DOHH2 (cell line): ENCODE measurements around the gene KIFBP.

Source experiments
- H3F3A ChIP-seq: fragments of 200-600 bp; sonication (generic), shearing (Covaris generic); 2 replicates; pipeline ENCODE4 v1.6.0; 2016; ENCODE audit warnings: antibody characterized with exemption, mild to moderate bottlenecking; ENCODE audit not compliant: control insufficient read depth, insufficient read depth
- H3K27ac ChIP-seq: fragments of 200-600 bp; sonication (generic); 2 replicates; pipeline ENCODE4 v1.5.1; 2014; ENCODE audit warnings: low read depth, mild to moderate bottlenecking, low read length, moderate library complexity
- H3K27me3 ChIP-seq: fragments of 200-600 bp; sonication (generic); 2 replicates; pipeline ENCODE4 v1.6.1; 2014; ENCODE audit warnings: mild to moderate bottlenecking, low read length, mixed read lengths; ENCODE audit not compliant: control insufficient read depth
- H3K36me3 ChIP-seq: fragments of 200-600 bp; sonication (generic); 2 replicates; pipeline ENCODE4 v1.6.1; 2014; ENCODE audit warnings: mild to moderate bottlenecking, low read length, moderate library complexity, mixed read lengths; ENCODE audit not compliant: control insufficient read depth
- H3K4me1 ChIP-seq: fragments of 200-600 bp; sonication (generic); 2 replicates; pipeline ENCODE4 v1.6.1; 2014; ENCODE audit warnings: mild to moderate bottlenecking, low read length, mixed read lengths; ENCODE audit not compliant: control insufficient read depth
- H3K4me2 ChIP-seq: fragments of 200-600 bp; sonication (generic); 2 replicates; pipeline ENCODE4 v1.6.0; 2014; ENCODE audit warnings: mild to moderate bottlenecking, low read length, moderate library complexity
- H3K4me3 ChIP-seq: fragments of 200-600 bp; sonication (generic); 2 replicates; pipeline ENCODE4 v1.5.1; 2014; ENCODE audit warnings: mild to moderate bottlenecking, low read length, mixed read lengths
- H3K79me2 ChIP-seq: fragments of 200-600 bp; sonication (generic); 2 replicates; pipeline ENCODE4 v1.6.1; 2014; ENCODE audit warnings: mild to moderate bottlenecking, low read length, mixed read lengths; ENCODE audit not compliant: control insufficient read depth
- H3K9me2 ChIP-seq: fragments of 200-600 bp; sonication (generic); replicated peaks from 2 replicates; pipeline ENCODE4 v1.6.1; 2014; ENCODE audit warnings: mild to moderate bottlenecking, low read length, mixed read lengths; ENCODE audit not compliant: control insufficient read depth
- H3K9me3 ChIP-seq: fragments of 200-600 bp; sonication (generic); 2 replicates; pipeline ENCODE4 v1.6.1; 2014; ENCODE audit warnings: antibody characterized with exemption, low read length, mixed read lengths; ENCODE audit not compliant: control insufficient read depth, insufficient read depth
- H4K20me1 ChIP-seq: fragments of 200-600 bp; sonication (generic); 2 replicates; pipeline ENCODE4 v1.6.0; 2014; ENCODE audit warnings: low read depth, mild to moderate bottlenecking, antibody characterized with exemption, low read length, moderate library complexity; ENCODE audit not compliant: control insufficient read depth, insufficient read depth
- CTCF ChIP-seq: fragments of 200-600 bp; sonication (generic); IDR thresholded peaks from one replicate; pipeline ENCODE4 v1.5.1; 2014; ENCODE audit warnings: antibody characterized with exemption, mild to moderate bottlenecking, low read depth, low read length; ENCODE audit not compliant: poor library complexity, severe bottlenecking
- EZH2phosphoT487 ChIP-seq: fragments of 200-600 bp; sonication (generic); IDR thresholded peaks from 2 replicates; pipeline ENCODE4 v1.6.1; 2017; ENCODE audit warnings: borderline replicate concordance, mild to moderate bottlenecking, antibody characterized with exemption, low read length, moderate library complexity, mixed read lengths

The KIFBP gene

GRCh38 chr10:69060127-69060798 lies 71.7 kb downstream of the KIFBP start:
- Histone ChIP-seq H3K9me2 (no peaks in the 10 kb centered on the region), H3K9me3 (no peaks in the 10 kb centered on the region), H3K4me1 (peaks cover 12% of the 10 kb centered on the region), H4K20me1 (no peaks in the 10 kb centered on the region), H3K27me3 (peaks cover 32% of the 10 kb centered on the region), H3K4me3 (no peak overlapping the region), H3K27ac (no peak overlapping the region), H3K4me2 (no peak overlapping the region), H3K36me3 (no peaks in the 10 kb centered on the region), H3F3A (no peaks in the 10 kb centered on the region), H3K79me2 (no peaks in the 10 kb centered on the region)
- TF ChIP-seq CTCF (no peak), EZH2phosphoT487 (no peak)

DNA sequence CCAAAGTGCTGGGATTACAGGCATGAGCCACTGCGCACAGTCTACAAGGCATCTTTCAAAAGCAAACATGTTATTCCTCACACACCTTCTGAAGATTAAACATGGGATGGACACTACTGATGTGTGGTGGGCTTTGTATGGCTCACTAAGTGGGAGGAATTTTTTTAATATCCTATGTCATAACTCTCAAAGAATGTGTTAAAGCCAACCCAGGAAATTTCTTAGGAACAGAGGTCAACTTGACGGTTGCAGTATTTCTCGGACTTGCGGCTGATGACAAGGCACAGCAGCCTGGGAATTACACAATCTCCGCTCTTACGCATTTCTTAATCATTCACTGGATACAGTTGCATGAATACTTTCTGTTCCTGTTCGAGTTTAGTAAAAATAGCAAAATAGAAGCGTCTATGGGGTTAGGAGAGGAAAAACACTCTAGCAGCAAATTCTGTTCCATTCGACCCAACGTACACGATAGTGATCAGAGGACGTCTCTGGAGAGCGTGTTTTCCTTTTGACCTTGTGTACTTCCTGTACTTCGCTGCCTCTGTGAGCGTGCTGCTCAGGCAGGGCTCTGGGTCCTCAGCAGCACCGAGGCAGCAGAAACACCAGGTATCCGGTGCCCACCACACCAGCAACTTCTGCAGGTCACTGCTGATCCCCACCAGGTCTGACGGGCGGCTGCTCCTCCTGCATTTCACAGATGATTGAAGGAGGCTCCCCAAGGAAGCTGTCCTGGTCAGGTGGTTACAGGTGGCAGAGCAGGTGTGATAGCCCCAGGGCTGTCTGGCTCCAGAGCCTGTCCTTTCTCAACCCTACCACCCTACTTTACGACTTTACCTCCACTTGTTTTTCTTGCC lies 72.9 kb downstream of the KIFBP start:
- Histone ChIP-seq H3K9me2 (no peaks in the 10 kb centered on the region), H3F3A (no peaks in the 10 kb centered on the region)

DNA sequence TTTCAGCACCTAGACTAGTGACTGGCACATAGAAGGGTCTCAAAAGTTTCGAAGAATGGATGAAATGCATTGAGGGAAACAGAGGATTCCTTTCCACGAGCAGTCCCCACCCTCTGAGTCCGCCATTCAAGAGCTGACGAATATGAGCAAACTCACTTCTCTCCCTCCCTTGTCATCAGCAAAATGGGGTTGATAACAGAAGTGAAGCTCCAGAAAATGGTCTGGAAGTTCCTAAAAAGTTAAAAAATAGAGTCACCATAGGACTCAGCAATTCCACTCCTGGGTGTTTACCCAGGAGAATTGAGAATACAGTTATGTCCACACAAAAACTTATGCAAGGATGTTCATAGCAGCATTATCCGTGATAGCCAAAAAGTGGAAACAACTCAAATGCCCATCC lies 74.3 kb downstream of the KIFBP start:
- no peak for TF ChIP-seq CTCF
- TF ChIP-seq EZH2phosphoT487 = no peak
- Histone ChIP-seq H3K27ac (no peak overlapping the region), H3K36me3 (no peaks in the 10 kb centered on the region), H3K4me2 (no peak overlapping the region), H3F3A (no peaks in the 10 kb centered on the region), H3K9me3 (no peaks in the 10 kb centered on the region), H3K9me2 (no peaks in the 10 kb centered on the region), H3K79me2 (no peaks in the 10 kb centered on the region), H3K4me1 (peaks cover 12% of the 10 kb centered on the region), H3K27me3 (peaks cover 37% of the 10 kb centered on the region), H4K20me1 (no peaks in the 10 kb centered on the region), H3K4me3 (no peak overlapping the region)

More for the DNA sequence above, 72.9 kb downstream of the KIFBP start:
- no peaks in the 10 kb centered on the region for H3K9me3 ChIP-seq
- no peaks in the 10 kb centered on the region for H3K79me2 ChIP-seq
- H3K27me3 ChIP-seq = peaks cover 37% of the 10 kb centered on the region
- no peaks in the 10 kb centered on the region for H3K36me3 ChIP-seq
- TF ChIP-seq CTCF (no peak), EZH2phosphoT487 (no peak)
- peak overlapping the region; percentile 31 for H3K4me3 ChIP-seq
- peaks cover 12% of the 10 kb centered on the region for H3K4me1 ChIP-seq
- H3K4me2 ChIP-seq = peak overlapping the region; percentile 50
- no peak overlapping the region for H3K27ac ChIP-seq
- H4K20me1 ChIP-seq = no peaks in the 10 kb centered on the region
